Right renal cortex interstitium (tissue), 3 donors: ENCODE data around the gene DAB2IP. TPM values are rescaled to one million over a fixed set of nuclear protein-coding genes. Genes with fewer than 3 reads are reported as not detected.

Experiments used
- DNase-seq, 3 donors: peaks; one replicate each; pipeline ENCODE4 v3.0.0-alpha.2; 2013; ENCODE audit warnings: low read depth in 3 of 3, low spot score in 2 of 3
- polyA plus RNA-seq, 3 donors: library from polyadenylated mRNA; unstranded; fragments of 120-200 nt; gene quantifications; one replicate each; pipeline ENCODE4 v1.2.1, GENCODE V29; 2013; ENCODE audit not compliant: insufficient read length in 3 of 3

DAB2IP gene
- polyA plus RNA-seq, 3 donors, result 41.5 to 46.6 (median 43.8) TPM

DNA sequence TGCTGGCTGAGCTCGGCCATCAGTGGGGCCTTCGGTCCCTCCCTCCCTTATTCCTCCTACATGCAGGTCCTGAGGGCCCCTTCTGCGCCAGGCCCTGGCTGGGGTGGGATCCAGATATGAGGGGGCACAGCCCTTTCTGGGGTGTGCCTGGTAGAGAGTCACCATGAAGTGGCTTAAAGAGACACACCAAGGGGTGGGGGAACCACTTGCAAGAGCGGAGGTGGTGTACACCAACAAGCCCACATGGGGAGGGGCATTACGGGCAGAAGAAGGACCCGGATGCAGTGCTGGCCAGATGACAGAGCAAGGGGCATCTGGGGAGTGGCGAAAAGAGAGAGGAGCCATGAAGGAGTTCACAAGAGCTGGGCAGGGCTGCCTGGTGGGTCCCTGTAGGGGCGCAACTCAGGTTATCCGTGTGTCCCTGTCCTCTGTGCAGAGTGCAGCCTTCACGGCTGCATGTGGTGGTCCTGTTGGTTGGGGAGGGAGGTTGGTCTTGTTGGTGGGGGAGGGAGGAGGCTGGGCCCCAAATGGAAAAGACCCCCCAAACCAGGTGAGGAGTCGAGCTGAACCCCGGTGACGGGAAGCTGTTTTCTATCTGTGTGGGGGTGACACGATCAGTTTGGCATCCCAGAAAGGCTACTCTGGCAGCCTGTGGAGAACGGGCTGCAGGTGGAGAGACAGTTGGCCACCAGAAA lies 158.1 kb downstream of the DAB2IP start:
- no peak for DNase-seq

DNA sequence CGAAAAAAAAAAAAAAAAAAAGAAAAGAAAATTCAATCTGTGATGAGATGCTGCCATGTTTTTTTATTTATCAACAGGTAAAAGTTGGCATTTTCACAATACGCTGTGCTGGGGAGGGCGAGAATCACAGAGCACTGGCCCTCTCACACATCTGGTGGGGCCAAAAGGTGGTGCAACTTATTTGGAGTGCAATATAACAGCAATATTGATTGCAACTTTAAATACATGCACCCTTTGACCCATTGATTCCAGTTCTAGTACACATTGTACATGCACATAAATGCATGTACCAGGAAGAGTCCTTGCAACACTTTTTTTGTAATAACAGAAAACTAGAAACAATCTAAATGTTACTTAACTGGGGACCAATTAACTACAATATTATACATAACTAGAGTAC lies 159.1 kb downstream of the DAB2IP start:
- DNase-seq, result no peak

DNA sequence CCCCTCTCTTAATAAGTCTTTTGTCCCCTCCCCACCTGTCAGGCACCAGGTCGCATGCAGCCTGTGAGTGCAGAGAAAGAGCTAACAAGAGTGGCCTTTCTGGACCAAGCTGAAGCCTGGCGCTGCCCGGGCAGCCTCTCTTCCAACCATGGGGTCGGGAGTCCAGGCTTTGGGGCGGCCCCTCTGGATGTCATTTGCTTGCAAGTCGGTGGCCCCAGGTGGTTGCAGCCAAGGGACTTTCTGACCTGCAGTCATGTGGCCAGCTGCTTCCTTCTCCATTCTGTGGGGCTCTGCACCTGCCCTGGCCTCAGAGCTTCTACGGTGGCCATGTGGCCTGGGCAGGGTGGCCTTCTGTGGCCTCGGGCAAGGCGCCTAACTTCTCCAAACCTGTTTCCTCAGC lies 159.7 kb downstream of the DAB2IP start:
- DNase-seq, result no peak

GRCh38 chr9:121811751-121812150 lies 160.3 kb downstream of the DAB2IP start:
- DNase-seq, result no peak

DNA sequence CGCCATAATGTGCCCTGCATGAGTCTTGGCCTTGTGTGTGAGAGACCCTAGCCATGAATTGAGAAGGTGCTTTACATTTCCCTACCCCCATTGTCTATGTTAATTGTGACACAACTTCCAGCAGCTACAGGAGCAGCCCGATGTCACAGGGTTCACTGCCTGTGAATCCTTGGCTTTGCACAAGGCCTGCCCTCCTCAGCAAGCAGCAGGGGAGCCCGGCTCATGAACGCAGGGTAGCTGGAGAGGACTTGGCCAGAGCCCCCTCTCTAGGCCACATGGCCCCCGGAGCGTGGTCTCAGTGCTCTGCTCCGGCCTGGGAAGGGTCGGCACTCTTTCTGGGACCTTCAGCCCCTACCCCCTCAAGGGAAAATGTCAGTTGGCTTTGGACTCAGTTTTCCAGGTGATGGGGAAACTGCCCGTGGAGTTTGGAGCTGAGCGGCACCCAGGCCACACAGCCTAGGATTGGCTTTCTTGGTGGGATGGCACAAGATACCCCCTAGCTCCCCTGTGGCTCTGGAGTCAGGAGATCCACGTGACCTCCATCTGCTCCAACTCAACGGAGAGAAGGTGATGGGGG lies 160.8 kb downstream of the DAB2IP start:
- no peak for DNase-seq

DNA sequence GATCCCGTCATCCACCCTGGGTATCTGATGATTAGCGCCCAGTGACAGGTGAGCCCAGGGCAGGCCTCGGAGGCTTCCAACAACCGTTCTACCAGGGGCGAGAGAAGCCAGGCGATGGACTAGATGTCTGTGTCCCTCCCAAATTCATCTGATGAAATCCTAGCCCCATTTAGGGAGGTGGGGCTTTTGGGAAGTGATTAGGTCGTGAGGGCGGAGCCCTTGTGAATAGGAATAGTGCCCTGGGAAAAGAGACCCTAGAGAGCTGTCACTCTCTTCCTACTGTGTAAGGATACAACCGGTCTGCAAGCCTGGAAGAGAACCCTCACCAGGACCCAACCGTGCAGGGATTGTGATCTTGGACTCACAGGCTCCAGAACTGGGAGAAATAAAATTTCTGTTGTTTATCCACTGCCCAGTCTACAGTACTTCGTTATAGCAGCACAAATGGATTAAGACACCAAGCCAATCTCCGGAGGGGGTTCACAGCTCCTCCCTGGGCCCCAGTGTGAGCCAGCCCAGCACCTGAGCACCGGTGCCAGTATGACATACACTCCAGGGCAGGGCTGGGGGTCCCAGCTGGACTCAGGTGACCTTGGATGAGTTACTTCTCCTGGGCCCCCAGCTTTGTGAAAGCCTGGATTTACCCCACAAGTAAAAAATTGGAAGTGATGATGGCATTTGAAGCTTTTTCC lies 162.2 kb downstream of the DAB2IP start:
- no peak for DNase-seq

GRCh38 chr9:121814594-121814993 lies 163.2 kb downstream of the DAB2IP start:
- DNase-seq, result no peak

- DNase-seq, result no peak
These were observed 163.7 kb downstream of the DAB2IP start for GRCh38 chr9:121815084-121815483.

- DNase-seq, result no peak
These were observed 164.4 kb downstream of the DAB2IP start for GRCh38 chr9:121815546-121816448.

GRCh38 chr9:121816449-121816817 lies 165.0 kb downstream of the DAB2IP start:
- no peak for DNase-seq

DNA sequence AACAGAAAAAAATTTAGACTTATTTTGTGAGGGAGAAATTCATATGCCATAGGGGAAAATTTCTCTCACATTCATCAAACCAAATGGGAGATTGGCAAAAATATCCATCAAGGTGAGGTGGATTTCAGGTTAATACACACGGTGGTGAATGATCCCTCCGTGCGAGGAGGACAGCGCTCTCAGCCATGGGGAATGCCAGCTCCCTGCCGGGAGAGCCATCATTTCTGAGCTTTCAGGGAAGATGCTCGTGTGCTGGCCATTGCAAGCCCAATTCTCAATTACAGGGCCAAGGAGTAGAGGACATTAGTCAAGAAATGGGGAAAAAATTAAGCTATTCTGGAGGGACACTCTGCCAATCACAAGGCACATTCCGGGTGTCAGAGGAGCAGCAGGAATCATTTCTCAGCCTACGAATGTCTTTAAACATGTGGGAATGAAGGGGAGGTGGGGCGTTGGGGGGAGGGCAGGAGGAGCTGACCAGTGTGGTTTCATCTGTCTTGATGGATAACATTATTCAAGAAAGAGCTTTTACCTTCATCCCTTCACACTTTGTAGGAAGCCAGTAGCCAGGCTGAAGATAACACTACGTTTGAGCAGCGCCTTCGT lies 165.5 kb downstream of the DAB2IP start:
- no peak for DNase-seq

DNA sequence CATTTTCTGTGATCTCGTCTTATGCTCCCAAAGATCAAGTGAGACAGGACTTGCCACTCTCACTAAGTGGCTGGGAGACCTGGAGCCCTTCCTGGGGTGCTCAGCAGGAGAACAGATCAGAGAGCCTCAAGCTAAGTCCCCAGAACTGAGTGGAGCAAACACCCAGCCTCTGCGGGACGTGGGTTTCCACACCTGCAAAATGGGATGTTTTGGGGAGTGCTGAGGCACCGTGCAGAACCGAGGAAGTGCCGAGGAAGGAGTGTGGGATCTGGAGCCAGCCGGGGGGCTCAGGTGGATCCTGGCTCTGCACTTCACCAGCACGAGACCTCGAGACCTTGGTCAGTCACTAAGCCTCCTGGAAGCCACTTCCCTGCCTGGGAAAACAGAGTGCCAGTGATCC lies 166.0 kb downstream of the DAB2IP start:
- no peak for DNase-seq

DNA sequence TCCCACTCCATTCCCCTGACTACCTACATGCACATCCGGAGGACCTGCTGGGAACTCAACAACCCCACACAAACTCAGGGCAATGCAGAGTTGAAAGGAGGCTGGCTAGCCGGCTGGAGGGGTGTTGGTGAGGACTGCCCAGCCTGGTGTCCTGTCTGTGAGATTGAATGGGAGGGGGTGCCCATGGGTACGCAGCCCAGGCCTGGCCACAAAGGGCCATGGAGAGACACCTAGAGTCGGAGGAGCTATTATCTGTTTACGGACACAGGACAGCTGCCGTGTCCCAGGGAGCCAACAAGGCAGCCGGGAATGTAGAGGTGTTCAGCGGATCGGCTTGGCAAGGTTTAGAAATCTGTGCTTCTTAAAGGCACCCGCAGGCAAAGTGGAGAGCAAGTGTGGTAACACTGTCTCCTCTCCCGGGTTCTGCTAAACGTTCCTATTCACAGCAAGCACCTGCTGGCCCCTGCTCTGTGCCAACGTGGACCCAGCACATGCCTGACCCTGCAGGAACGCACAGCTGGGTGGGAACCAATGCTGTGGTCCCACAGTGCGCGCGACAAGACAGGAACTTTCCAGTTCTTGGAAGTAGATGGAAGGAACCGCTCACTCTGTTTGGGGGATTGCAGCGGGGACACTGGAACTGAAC lies 166.7 kb downstream of the DAB2IP start:
- DNase-seq, result no peak

DNA sequence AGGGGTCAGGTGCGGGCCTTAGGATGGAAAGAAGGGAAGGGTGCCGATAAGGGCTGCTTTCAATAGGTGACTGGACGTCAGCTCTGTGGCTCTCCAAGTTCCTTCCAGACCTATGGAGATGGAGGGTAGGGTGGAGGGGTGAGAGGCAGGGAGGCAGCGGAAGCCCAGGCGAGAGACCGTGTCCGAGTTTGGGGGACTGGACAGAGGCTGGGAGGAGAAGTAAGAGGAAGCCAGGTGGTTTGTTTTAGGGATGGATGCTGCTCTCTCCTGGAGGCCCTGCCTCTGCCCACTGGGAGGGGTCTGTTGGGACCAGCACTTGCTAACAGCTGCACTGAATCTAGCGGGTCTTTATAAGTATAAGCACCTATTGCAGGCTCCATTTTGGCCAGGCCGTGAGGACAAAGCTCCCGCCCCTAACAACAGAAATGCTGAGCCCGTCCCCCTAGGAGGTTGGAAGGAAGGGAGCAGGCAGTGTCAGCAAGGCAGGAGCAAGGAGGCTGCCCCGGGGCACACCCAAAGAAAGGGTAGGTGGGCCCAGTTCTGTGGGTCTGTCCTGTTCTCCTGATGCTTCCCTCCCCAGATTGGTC lies 167.5 kb downstream of the DAB2IP start:
- no peak for DNase-seq

- DNase-seq, result no peak
These were observed 168.2 kb downstream of the DAB2IP start for GRCh38 chr9:121819428-121820231.

- DNase-seq, result no peak
These were observed 169.0 kb downstream of the DAB2IP start for GRCh38 chr9:121820286-121821005.

DNA sequence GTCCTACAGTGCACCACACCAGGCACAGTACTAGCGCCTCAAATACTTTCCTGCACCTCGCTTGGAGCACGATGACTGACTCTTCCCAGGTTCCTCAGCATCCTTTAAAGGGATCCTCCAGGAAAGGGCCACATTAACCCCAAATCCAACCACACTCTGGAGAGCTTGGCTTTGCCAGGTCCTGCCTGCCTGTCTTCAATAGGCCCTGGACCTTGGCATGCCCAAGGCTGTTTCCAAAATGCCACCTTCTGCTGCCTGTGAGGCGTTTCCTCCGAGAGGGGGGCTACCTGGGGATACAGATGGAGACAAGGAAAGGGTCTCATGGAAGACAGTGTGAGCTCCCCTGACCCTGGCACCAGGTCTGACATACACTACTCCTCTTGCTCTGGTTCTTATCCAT lies 169.9 kb downstream of the DAB2IP start:
- DNase-seq, result no peak
